Activated CD4-positive, alpha-beta T cell treated with anti-CD3 and anti-CD28 coated beads for 36 hours (primary cell): ENCODE measurements around the gene QRICH1. TPM values are rescaled to one million over a fixed set of nuclear protein-coding genes. Genes with fewer than 3 reads are reported as not detected.

ENCODE experiments used
- ATAC-seq: fragments of 200-7000 bp; cut with Tn5 transposase; one replicate; pipeline ENCODE4 v1.10.0; 2021; ENCODE audit warnings: mild to moderate bottlenecking, moderate library complexity
- CTCF ChIA-PET: fragments of 350-600 bp; sonication (Branson Sonifier 250); formaldehyde crosslinking; loops from one replicate; lab custom pipeline; 2021; ENCODE audit warnings: antibody characterized with exemption; lab: Charles Lee
- POLR2A ChIA-PET: fragments of 350-600 bp; sonication (Branson Sonifier 250); formaldehyde crosslinking; loops from one replicate; lab custom pipeline; 2021; ENCODE audit warnings: antibody characterized with exemption, inconsistent platforms; lab: Charles Lee
- DNase-seq: peaks from one replicate; pipeline ENCODE4 v3.0.0-alpha.2; 2020
- H3K27ac Mint-ChIP-seq: one replicate; pipeline ENCODE4 v1.8.0; 2021; ENCODE audit warnings: mixed read lengths
- H3K27me3 Mint-ChIP-seq: one replicate; pipeline ENCODE4 v1.8.0; 2021; ENCODE audit warnings: mixed read lengths
- H3K36me3 Mint-ChIP-seq: one replicate; pipeline ENCODE4 v1.8.0; 2021; ENCODE audit warnings: low read depth, mixed read lengths
- H3K4me1 Mint-ChIP-seq: one replicate; pipeline ENCODE4 v1.8.0; 2021; ENCODE audit warnings: mixed read lengths
- H3K4me3 Mint-ChIP-seq: one replicate; pipeline ENCODE4 v1.8.0; 2021; ENCODE audit warnings: mild to moderate bottlenecking, moderate library complexity, mixed read lengths
- H3K9me3 Mint-ChIP-seq: one replicate; pipeline ENCODE4 v1.8.0; 2021; ENCODE audit warnings: low read depth, mixed read lengths
- intact Hi-C, 2 experiments: fragments of 100-400 bp; cut with DNase I in 1 of 2; cut with micrococcal nuclease in 1 of 2; formaldehyde crosslinking; loops; one replicate each; pipeline versions ENCODE4 v1.14.2 to v1.15.1; 2022 to 2024; cut with DNase I, micrococcal nuclease
- total RNA-seq, 2 experiments: library from RNA; stranded (reverse); gene quantifications; one replicate each; pipeline ENCODE4 v1.2.3, GENCODE V29; 2021

QRICH1 gene
- total RNA-seq, 2 experiments from 2014 or later: 119 to 171 TPM

- CTCF ChIA-PET: interaction anchor here (1.0 kb wide), 1 partner anchor 12 kb away, joined by 3 read pairs; the partner anchor contains the start of gene WDR6
- Mint-ChIP-seq H3K27me3 (no peaks in the 10 kb centered on the region), H3K4me3 (peak overlapping the region; percentile 95)
Measured at GRCh38 chr3:49018707-49019006, 75.2 kb downstream of the QRICH1 start.

GRCh38 chr3:49017971-49018706, 75.7 kb downstream of the QRICH1 start, which contains the start of gene DALRD3:
TSS of gene DALRD3 (minus strand) at chr3:49018580. CDS start at chr3:49018564, 16 bp downstream.
- DNase-seq (peak; percentile 77), ATAC-seq (no peak)
- CTCF ChIA-PET: interaction anchor here (1.0 to 4.7 kb wide), 4 partner anchors 11 to 217 kb away, joined by 3 to 27 read pairs (median 4); partner anchors contain the start of genes P4HTM, QRICH1 and WDR6
- Mint-ChIP-seq H3K36me3 (peaks cover 24% of the 10 kb centered on the region), H3K27me3 (no peaks in the 10 kb centered on the region), H3K9me3 (no peaks in the 10 kb centered on the region), H3K4me3 (peak within 1 kb of the TSS; percentile 95), H3K27ac (peak within 1 kb of the TSS; percentile 91), H3K4me1 (peaks cover 22% of the 10 kb centered on the region)
- intact Hi-C loops: loop anchor here in 1 of 2 experiments (1.0 kb wide), 1 partner anchor 29 kb away; no protein-coding TSS in a partner anchor
- POLR2A ChIA-PET: interaction anchor here (0.6 to 9.0 kb wide), 5 partner anchors 10 to 546 kb away, joined by 3 to 102 read pairs (median 6); partner anchors contain the start of genes IMPDH2, QRICH1 and WDR6

More at GRCh38 chr3:49018707-49019006, 75.2 kb downstream of the QRICH1 start:
- H3K27ac Mint-ChIP-seq: peak overlapping the region; percentile 91
- peaks cover 26% of the 10 kb centered on the region for H3K4me1 Mint-ChIP-seq
- no peak for DNase-seq
- peaks cover 25% of the 10 kb centered on the region for H3K36me3 Mint-ChIP-seq
- POLR2A ChIA-PET: interaction anchor here (0.6 to 9.0 kb wide), 4 partner anchors 10 to 546 kb away, joined by 3 to 102 read pairs (median 10); partner anchors contain the start of genes IMPDH2 and WDR6
- intact Hi-C loops: loop anchor here in 1 of 2 experiments (1.0 kb wide), 1 partner anchor 29 kb away; no protein-coding TSS in a partner anchor
- no peak for ATAC-seq
- no peaks in the 10 kb centered on the region for H3K9me3 Mint-ChIP-seq

GRCh38 chr3:49017229-49017970, 76.5 kb downstream of the QRICH1 start:
- ATAC-seq: no peak
- no peaks in the 10 kb centered on the region for H3K27me3 Mint-ChIP-seq
- CTCF ChIA-PET: interaction anchor here (0.5 to 4.7 kb wide), 6 partner anchors 9 to 1005 kb away, joined by 3 to 27 read pairs (median 4); partner anchors contain the start of genes P4HTM, QRICH1 and WDR6

GRCh38 chr3:49016414-49017228, 77.2 kb downstream of the QRICH1 start:
- Mint-ChIP-seq H3K36me3 (peaks cover 15% of the 10 kb centered on the region), H3K27me3 (no peaks in the 10 kb centered on the region), H3K4me3 (peak overlapping the region; percentile 95), H3K4me1 (peaks cover 18% of the 10 kb centered on the region), H3K9me3 (no peaks in the 10 kb centered on the region), H3K27ac (no peak overlapping the region)
- DNase-seq (no peak), ATAC-seq (no peak)
- CTCF ChIA-PET: interaction anchor here (0.5 to 4.7 kb wide), 7 partner anchors 8 to 1004 kb away, joined by 3 to 27 read pairs (median 4); partner anchors contain the start of genes P4HTM, QRICH1 and WDR6
- POLR2A ChIA-PET: interaction anchor here (1.0 to 9.0 kb wide), 4 partner anchors 8 to 78 kb away, joined by 3 to 102 read pairs (median 10); partner anchors contain the start of genes IMPDH2, QRICH1 and WDR6
- intact Hi-C loops: no loop called here

More at GRCh38 chr3:49017229-49017970, 76.5 kb downstream of the QRICH1 start:
- Mint-ChIP-seq H3K27ac (peak overlapping the region; percentile 55), H3K4me1 (peaks cover 18% of the 10 kb centered on the region), H3K36me3 (peaks cover 17% of the 10 kb centered on the region), H3K4me3 (peak overlapping the region; percentile 95), H3K9me3 (no peaks in the 10 kb centered on the region)
- POLR2A ChIA-PET: interaction anchor here (1.0 to 9.0 kb wide), 4 partner anchors 9 to 77 kb away, joined by 3 to 102 read pairs (median 10); partner anchors contain the start of genes IMPDH2, QRICH1 and WDR6
- DNase-seq: peak; percentile 36
- intact Hi-C loops: no loop called here

GRCh38 chr3:49015765-49016164, 78.1 kb downstream of the QRICH1 start:
- H3K9me3 Mint-ChIP-seq: no peaks in the 10 kb centered on the region
- H3K27ac Mint-ChIP-seq: no peak overlapping the region
- intact Hi-C loops: no loop called here
- H3K27me3 Mint-ChIP-seq: no peaks in the 10 kb centered on the region
- POLR2A ChIA-PET: interaction anchor here (0.6 to 9.0 kb wide), 2 partner anchors 7 to 18 kb away, joined by 3 to 102 read pairs; partner anchors contain the start of gene WDR6
- peaks cover 18% of the 10 kb centered on the region for H3K4me1 Mint-ChIP-seq
- CTCF ChIA-PET: interaction anchor here (0.6 to 4.7 kb wide), 3 partner anchors 27 to 269 kb away, joined by 3 to 27 read pairs (median 4); partner anchors contain the start of gene P4HTM
- ATAC-seq (no peak), DNase-seq (no peak)
- peaks cover 15% of the 10 kb centered on the region for H3K36me3 Mint-ChIP-seq
- no peak overlapping the region for H3K4me3 Mint-ChIP-seq

GRCh38 chr3:49015072-49015471, 78.8 kb downstream of the QRICH1 start:
- intact Hi-C loops: no loop called here
- ATAC-seq: no peak
- CTCF ChIA-PET: interaction anchor here (0.9 to 4.7 kb wide), 4 partner anchors 20 to 46 kb away, joined by 3 to 27 read pairs (median 3); partner anchors contain the start of gene P4HTM
- DNase-seq: no peak
- H3K36me3 Mint-ChIP-seq: peaks cover 15% of the 10 kb centered on the region
- no peak overlapping the region for H3K27ac Mint-ChIP-seq
- POLR2A ChIA-PET: interaction anchor here (0.6 kb wide), 1 partner anchor 17 kb away, joined by 3 read pairs; no protein-coding TSS in a partner anchor
- H3K4me1 Mint-ChIP-seq: peaks cover 16% of the 10 kb centered on the region
- H3K27me3 Mint-ChIP-seq: no peaks in the 10 kb centered on the region
- H3K4me3 Mint-ChIP-seq: no peak overlapping the region
- H3K9me3 Mint-ChIP-seq: no peaks in the 10 kb centered on the region

GRCh38 chr3:49013738-49014660, 79.9 kb downstream of the QRICH1 start:
- DNase-seq (peak; percentile 70), ATAC-seq (peak; percentile 38)
- Mint-ChIP-seq H3K27me3 (no peaks in the 10 kb centered on the region), H3K27ac (no peak overlapping the region), H3K9me3 (no peaks in the 10 kb centered on the region), H3K4me1 (peaks cover 16% of the 10 kb centered on the region), H3K4me3 (no peak overlapping the region), H3K36me3 (peaks cover 15% of the 10 kb centered on the region)
- CTCF ChIA-PET: interaction anchor here (0.8 to 4.7 kb wide), 6 partner anchors 9 to 45 kb away, joined by 3 to 31 read pairs (median 4); partner anchors contain the start of genes NDUFAF3 and P4HTM
- intact Hi-C loops: no loop called here
- POLR2A ChIA-PET: interaction anchor here (2.6 kb wide), 1 partner anchor 7 kb away, joined by 10 read pairs; the partner anchor contains the start of gene NDUFAF3

GRCh38 chr3:49013113-49013737, 80.6 kb downstream of the QRICH1 start:
- ChIA-PET POLR2A (interaction anchor here (1.0 to 2.6 kb wide), 2 partner anchors 8 to 16 kb away, joined by 3 to 10 read pairs; partner anchors contain the start of gene NDUFAF3), CTCF (interaction anchor here (1.0 to 4.7 kb wide), 3 partner anchors 9 to 24 kb away, joined by 3 to 31 read pairs (median 27); partner anchors contain the start of genes NDUFAF3 and P4HTM)
- no peak overlapping the region for H3K4me3 Mint-ChIP-seq
- H3K27me3 Mint-ChIP-seq: no peaks in the 10 kb centered on the region
- no peak overlapping the region for H3K27ac Mint-ChIP-seq
- ATAC-seq (no peak), DNase-seq (no peak)
- intact Hi-C loops: no loop called here
- H3K36me3 Mint-ChIP-seq: peaks cover 18% of the 10 kb centered on the region
- peaks cover 16% of the 10 kb centered on the region for H3K4me1 Mint-ChIP-seq
- no peaks in the 10 kb centered on the region for H3K9me3 Mint-ChIP-seq
